Measurements from ENCODE around the gene LCP2. TPM values are rescaled to one million over a fixed set of nuclear protein-coding genes. Genes with fewer than 3 reads are reported as not detected.

The LCP2 gene
- polyA plus RNA-seq, 2 of the 4 experiments (the other 2 are of a cell fraction): not detected

GRCh38 chr5:170288151-170288550, 9.4 kb downstream of the LCP2 start (continued):
- no peak for TF ChIP-seq USF2 (IDR thresholded peaks at IDR 0.05)

DNA sequence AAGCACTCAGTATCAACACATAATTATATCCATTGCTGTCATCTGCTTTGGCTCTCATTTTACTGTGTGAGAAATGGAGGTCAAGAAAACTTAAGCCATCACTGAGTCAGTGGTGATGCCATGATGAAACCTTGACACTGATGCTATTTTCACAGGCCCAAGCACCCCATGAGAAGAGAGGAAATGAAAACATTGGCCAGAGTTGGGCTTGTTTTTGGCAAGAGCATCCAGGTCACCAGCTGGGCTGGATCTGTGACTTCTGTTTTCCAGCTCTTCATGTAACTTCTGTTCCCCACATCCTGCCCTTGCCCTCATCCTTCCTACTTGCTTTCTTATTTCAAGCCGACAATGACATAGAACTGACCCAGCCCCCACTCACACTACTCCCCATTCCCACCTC, 10.0 kb downstream of the LCP2 start:
- Histone ChIP-seq H3K4me2 (no peak overlapping the region), H3K9me3 (peaks cover 35% of the 10 kb centered on the region), H3K4me1 (no peaks in the 10 kb centered on the region), H3K27ac (no peak overlapping the region), H3K4me3 (no peak overlapping the region)
- no peak for TF ChIP-seq JUN (IDR thresholded peaks at IDR 0.05)
- no peak for TF ChIP-seq ZSCAN20 (CRISPR knock-in tag; IDR thresholded peaks at IDR 0.05)
- TF ChIP-seq, protein P1, sequence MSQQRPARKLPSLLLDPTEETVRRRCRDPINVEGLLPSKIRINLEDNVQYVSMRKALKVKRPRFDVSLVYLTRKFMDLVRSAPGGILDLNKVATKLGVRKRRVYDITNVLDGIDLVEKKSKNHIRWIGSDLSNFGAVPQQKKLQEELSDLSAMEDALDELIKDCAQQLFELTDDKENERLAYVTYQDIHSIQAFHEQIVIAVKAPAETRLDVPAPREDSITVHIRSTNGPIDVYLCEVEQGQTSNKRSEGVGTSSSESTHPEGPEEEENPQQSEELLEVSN (IDR thresholded peaks at IDR 0.05; ENCODE audit: borderline replicate concordance, low read depth): no peak
- no peak for TF ChIP-seq EHF (CRISPR knock-in tag; IDR thresholded peaks at IDR 0.05)
- TF ChIP-seq RCOR1 (IDR thresholded peaks at IDR 0.05; ENCODE audit: low read depth, low read length): no peak
- no peak for TF ChIP-seq PHF8 (IDR thresholded peaks at IDR 0.05; ENCODE audit: borderline replicate concordance, low read depth)
- FAIRE-seq (no peak), ATAC-seq (no peak), DNase-seq (ENCODE audit: low read depth in 1 of 2, low spot score in 1 of 2) (no peak)
- 61% methylated on average over 1 of the region's 1 CpG for WGBS (ENCODE audit: missing lambda C conversion rate)
- CTCF ChIA-PET: interaction anchor here (2.5 kb wide), 1 partner anchor 19 kb away, joined by 7 read pairs; no protein-coding TSS in a partner anchor
- POLR2A ChIA-PET: no interaction called here

DNA sequence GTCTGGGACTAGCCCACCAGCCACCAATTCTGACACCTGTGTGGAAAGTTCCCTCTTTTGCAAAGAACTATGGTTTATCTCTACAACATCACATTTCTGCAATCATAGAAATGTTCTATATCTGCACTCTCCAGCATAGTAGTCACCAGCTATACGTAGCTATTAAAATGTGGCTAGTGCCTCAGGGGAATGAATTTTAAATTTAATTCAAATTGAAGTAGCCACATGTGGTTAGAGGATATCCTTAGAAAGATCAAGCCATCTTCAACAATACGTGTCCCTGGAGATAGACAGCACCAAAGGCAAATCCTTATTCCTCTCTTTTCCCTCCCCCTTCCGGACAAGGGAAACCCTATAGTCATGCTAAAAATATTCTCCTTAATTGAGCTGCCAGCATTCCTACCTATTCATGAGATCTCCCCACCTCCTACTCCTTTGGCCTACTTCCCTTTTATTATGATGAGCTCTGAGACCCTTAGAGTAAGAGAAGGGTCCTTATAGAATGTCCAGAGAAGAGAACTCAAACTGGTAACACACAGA, 11.1 kb downstream of the LCP2 start:
- no peak overlapping the region for H3K4me3 ChIP-seq
- ChIA-PET CTCF (interaction anchor here (2.5 kb wide), 1 partner anchor 18 kb away, joined by 7 read pairs; no protein-coding TSS in a partner anchor), POLR2A (no interaction called here)
- DNase-seq (ENCODE audit: low read depth in 1 of 2, low spot score in 1 of 2) (no peak), FAIRE-seq (no peak), ATAC-seq (no peak)
- H3K4me2 ChIP-seq: no peak overlapping the region
- peaks cover 35% of the 10 kb centered on the region for H3K9me3 ChIP-seq
- no peaks in the 10 kb centered on the region for H3K4me1 ChIP-seq
- TF ChIP-seq ZSCAN20 (CRISPR knock-in tag; IDR thresholded peaks at IDR 0.05): no peak
- TF ChIP-seq EHMT2 (IDR thresholded peaks at IDR 0.05; ENCODE audit: low read depth): no peak
- TF ChIP-seq FOSB (CRISPR knock-in tag; IDR thresholded peaks at IDR 0.05): no peak
- TF ChIP-seq, protein P2, sequence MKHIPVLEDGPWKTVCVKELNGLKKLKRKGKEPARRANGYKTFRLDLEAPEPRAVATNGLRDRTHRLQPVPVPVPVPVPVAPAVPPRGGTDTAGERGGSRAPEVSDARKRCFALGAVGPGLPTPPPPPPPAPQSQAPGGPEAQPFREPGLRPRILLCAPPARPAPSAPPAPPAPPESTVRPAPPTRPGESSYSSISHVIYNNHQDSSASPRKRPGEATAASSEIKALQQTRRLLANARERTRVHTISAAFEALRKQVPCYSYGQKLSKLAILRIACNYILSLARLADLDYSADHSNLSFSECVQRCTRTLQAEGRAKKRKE (CRISPR knock-in tag; IDR thresholded peaks at IDR 0.05; ENCODE audit: low read depth): no peak
- no peak for TF ChIP-seq FOSL2 (IDR thresholded peaks at IDR 0.05)
- TF ChIP-seq FOSL2 (CRISPR knock-in tag; IDR thresholded peaks at IDR 0.05): no peak
- no peak for TF ChIP-seq MAZ (IDR thresholded peaks at IDR 0.05; ENCODE audit: borderline replicate concordance, low read depth, low read length)
- TF ChIP-seq, protein P3, sequence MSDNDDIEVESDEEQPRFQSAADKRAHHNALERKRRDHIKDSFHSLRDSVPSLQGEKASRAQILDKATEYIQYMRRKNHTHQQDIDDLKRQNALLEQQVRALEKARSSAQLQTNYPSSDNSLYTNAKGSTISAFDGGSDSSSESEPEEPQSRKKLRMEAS (IDR thresholded peaks at IDR 0.05): no peak
- TF ChIP-seq KDM5A (IDR thresholded peaks at IDR 0.05): no peak
- TF ChIP-seq, protein P4, sequence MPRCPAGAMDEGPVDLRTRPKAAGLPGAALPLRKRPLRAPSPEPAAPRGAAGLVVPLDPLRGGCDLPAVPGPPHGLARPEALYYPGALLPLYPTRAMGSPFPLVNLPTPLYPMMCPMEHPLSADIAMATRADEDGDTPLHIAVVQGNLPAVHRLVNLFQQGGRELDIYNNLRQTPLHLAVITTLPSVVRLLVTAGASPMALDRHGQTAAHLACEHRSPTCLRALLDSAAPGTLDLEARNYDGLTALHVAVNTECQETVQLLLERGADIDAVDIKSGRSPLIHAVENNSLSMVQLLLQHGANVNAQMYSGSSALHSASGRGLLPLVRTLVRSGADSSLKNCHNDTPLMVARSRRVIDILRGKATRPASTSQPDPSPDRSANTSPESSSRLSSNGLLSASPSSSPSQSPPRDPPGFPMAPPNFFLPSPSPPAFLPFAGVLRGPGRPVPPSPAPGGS (IDR thresholded peaks at IDR 0.05): no peak
- TF ChIP-seq NFE2L2 (conservative IDR thresholded peaks at IDR 0.05; ENCODE audit: low read length): no peak
- WGBS (ENCODE audit: missing lambda C conversion rate): 17% methylated on average over 3 of the region's 3 CpGs
- no peak overlapping the region for H3K27ac ChIP-seq

- ChIA-PET POLR2A (no interaction called here), CTCF (interaction anchor here (0.7 kb wide), 1 partner anchor 717 kb away, joined by 3 read pairs; no protein-coding TSS in a partner anchor)
- Histone ChIP-seq H3K4me2 (no peak overlapping the region), H3K27ac (no peak overlapping the region), H3K4me1 (no peaks in the 10 kb centered on the region), H3K9me3 (peaks cover 32% of the 10 kb centered on the region), H3K4me3 (no peak overlapping the region)
- no peak for DNase-seq (ENCODE audit: low read depth in 1 of 2, low spot score in 1 of 2)
- ATAC-seq: no peak
- TF ChIP-seq ZC3H11A (IDR thresholded peaks at IDR 0.05) (no peak), ZSCAN20 (CRISPR knock-in tag; IDR thresholded peaks at IDR 0.05) (no peak), JUN (IDR thresholded peaks at IDR 0.05) (no peak), HOXB13 (CRISPR knock-in tag; IDR thresholded peaks at IDR 0.05; ENCODE audit: low read depth) (no peak), FOSB (CRISPR knock-in tag; IDR thresholded peaks at IDR 0.05) (no peak), BHLHE40 (IDR thresholded peaks at IDR 0.05; ENCODE audit: low read depth, low read length) (no peak), TFCP2L1 (CRISPR knock-in tag; IDR thresholded peaks at IDR 0.05) (no peak), NFE2L2 (conservative IDR thresholded peaks at IDR 0.05; ENCODE audit: low read length) (no peak), MAFK (IDR thresholded peaks at IDR 0.05; ENCODE audit: partially characterized antibody) (no peak), RFX5 (IDR thresholded peaks at IDR 0.05) (no peak)
- TF ChIP-seq, protein P5, sequence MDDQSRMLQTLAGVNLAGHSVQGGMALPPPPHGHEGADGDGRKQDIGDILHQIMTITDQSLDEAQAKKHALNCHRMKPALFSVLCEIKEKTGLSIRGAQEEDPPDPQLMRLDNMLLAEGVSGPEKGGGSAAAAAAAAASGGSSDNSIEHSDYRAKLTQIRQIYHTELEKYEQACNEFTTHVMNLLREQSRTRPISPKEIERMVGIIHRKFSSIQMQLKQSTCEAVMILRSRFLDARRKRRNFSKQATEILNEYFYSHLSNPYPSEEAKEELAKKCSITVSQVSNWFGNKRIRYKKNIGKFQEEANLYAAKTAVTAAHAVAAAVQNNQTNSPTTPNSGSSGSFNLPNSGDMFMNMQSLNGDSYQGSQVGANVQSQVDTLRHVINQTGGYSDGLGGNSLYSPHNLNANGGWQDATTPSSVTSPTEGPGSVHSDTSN (IDR thresholded peaks at IDR 0.05): no peak
- FAIRE-seq: no peak
Measured at GRCh38 chr5:170285181-170285580, 12.4 kb downstream of the LCP2 start.

All from A549 (cell line).